ENCODE results near the gene PALD1.

Gene PALD1

DNA sequence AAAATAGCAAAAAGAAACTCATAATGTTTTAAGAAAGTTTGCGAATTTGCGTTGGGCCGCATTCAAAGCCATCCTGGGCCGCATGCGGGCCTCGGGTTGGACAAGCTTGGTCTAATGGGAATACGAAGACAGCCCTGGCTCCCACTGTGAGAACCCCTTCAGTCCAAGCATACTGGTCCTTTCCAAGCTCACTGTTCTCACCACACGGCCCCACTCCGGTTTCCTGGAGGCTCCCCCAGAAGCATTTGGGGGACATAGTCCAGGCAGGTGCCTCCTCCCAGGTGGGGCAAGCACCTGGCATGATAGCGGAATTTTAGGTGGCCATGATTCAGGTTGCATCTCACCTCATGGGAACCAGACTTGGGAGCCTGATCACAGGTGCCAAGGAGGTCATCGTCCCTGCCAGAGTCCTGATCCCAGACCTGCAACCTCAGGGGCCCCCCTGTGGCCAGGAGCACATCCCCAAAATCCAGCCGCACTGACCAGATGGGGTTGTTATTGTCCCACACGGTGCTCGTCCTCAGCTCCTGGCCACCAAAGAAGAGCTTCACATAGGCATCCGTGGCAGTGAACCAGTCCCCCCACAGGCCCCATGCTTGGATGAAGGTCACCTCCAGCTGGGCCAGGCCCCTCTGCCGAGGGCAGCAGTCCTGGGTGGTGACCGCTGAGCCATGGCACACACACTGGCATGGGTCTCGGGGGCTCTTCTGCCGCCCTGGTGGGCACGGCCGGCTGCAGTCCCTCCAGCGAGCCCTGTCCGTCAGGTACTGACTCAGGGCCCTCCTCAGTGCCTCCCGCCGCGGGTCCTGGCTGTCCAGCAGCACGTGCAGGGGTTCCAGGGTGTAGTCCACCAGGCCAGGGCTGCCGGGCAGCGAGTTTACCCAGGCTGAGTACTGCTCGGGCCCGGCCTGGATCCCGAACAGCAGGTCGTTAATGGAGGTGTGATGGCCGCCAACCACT lies 119.6 kb downstream of the PALD1 start:
- no peak overlapping the region for H3K4me3 ChIP-seq
- peaks cover 0 to 5% (median 0%) of the 10 kb centered on the region in 11 experiments; a peak in 1 of 22 replicates for H4K20me1 ChIP-seq
- no peak overlapping the region for H3K27ac ChIP-seq
- TF ChIP-seq Cebpa-rat (IDR thresholded peaks at IDR 0.05) = no peak
- no peaks in the 10 kb centered on the region for H3K36me3 ChIP-seq
- H3K9ac ChIP-seq = no peak overlapping the region
- H3K4me1 ChIP-seq = peaks cover 12 to 47% (median 34%) of the 10 kb centered on the region in 10 experiments; a peak in 19 of 20 replicates
- peak overlapping the region in 7 of 11 experiments; percentile 17 to 62 (median 57); a peak in 13 of 22 replicates for H3K4me2 ChIP-seq
- no peaks in the 10 kb centered on the region for H3K9me3 ChIP-seq (replicated peaks in 1 of 11)
- no peaks in the 10 kb centered on the region for H3K27me3 ChIP-seq

DNA sequence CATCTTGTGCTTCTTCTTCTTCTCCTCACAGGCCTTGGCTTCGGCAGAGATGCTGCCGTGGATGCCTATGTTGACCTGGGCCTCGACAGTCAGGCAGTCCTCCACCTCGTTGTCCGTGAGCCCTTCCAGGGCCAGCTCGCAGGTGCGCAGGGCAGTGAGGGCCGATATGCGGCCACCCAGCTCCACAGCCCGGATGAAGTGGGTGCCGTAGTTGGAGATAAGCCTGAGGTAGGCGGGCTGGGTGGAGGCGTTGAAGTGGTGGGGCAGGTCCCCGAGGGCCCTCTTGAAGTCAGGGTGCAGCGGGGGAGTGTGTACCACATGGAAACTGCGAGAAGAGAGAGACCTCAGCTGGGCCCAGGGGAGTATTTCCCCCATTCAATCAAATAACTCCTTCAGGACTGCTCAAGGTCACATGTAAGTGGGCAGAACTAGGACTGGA lies 120.3 kb downstream of the PALD1 start:
- Histone ChIP-seq H3K9me3 (replicated peaks in 1 of 11) (no peaks in the 10 kb centered on the region), H3K4me3 (no peak overlapping the region), H3K9ac (peak overlapping the region in 2 of 11 experiments; percentile 23 to 37; a peak in 3 of 22 replicates), H3K27ac (no peak overlapping the region), H3K36me3 (no peaks in the 10 kb centered on the region), H3K4me1 (peaks cover 11 to 45% (median 35%) of the 10 kb centered on the region in 10 experiments; a peak in 18 of 20 replicates), H3K4me2 (peak overlapping the region in 7 of 11 experiments; percentile 17 to 62 (median 57); a peak in 13 of 22 replicates), H3K27me3 (no peaks in the 10 kb centered on the region), H4K20me1 (peaks cover 0 to 4% (median 0%) of the 10 kb centered on the region in 11 experiments; a peak in 1 of 22 replicates)
- no peak for TF ChIP-seq Cebpa-rat (IDR thresholded peaks at IDR 0.05)

DNA sequence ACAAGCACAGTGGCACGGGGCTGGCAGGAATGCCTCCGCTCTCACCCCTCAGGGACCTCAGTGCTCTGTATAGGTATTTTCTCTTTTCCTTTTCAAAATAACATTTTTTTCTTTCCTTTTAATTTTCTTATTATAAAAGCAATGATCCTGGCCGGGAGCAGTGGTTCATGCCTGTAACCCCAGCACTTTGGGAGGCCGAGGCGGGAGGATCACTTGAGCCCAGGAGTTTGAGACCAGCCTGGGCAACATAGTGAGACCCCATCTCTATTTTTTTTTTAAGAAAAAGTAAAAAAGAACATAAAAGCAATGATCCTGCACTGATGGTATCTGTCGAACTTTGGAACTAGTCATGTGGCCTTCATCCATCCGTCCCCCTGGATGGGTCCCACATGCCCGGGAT lies 120.8 kb downstream of the PALD1 start:
- peak overlapping the region in 2 of 11 experiments; percentile 23 to 37; a peak in 3 of 22 replicates for H3K9ac ChIP-seq
- peak overlapping the region in 7 of 11 experiments; percentile 17 to 62 (median 57); a peak in 13 of 22 replicates for H3K4me2 ChIP-seq
- H3K4me1 ChIP-seq = peaks cover 11 to 41% (median 34%) of the 10 kb centered on the region in 10 experiments; a peak in 18 of 20 replicates

DNA sequence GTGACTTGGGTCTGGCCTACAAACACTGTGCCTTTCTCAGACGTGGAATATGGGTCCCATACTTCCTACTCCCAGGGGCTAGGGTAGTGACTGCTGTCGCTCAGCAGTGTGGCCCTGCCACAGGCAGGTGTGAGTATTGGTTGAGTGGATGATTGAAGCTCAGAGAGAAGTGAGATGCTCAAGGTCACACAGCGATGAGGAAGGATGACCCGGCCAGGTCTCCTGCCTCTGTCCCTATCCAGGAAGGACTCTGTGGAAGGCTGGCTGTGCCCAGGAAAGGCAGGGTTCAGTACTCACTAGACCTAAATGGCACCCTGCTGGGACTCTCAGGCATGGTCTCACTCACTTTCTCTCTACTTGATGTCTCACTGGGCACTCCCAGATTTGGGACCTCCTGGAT lies 121.2 kb downstream of the PALD1 start:
- Histone ChIP-seq H3K4me1 (peaks cover 12 to 41% (median 33%) of the 10 kb centered on the region in 10 experiments; a peak in 19 of 20 replicates), H3K36me3 (no peaks in the 10 kb centered on the region), H3K9me3 (replicated peaks in 1 of 11) (no peaks in the 10 kb centered on the region), H3K9ac (no peak overlapping the region), H3K27ac (no peak overlapping the region), H4K20me1 (no peaks in the 10 kb centered on the region), H3K4me3 (no peak overlapping the region), H3K4me2 (no peak overlapping the region), H3K27me3 (no peaks in the 10 kb centered on the region)
- TF ChIP-seq Cebpa-rat (IDR thresholded peaks at IDR 0.05) = no peak

More for the DNA sequence above, 120.8 kb downstream of the PALD1 start:
- Histone ChIP-seq H3K9me3 (replicated peaks in 1 of 11) (no peaks in the 10 kb centered on the region), H4K20me1 (no peaks in the 10 kb centered on the region), H3K27me3 (no peaks in the 10 kb centered on the region), H3K27ac (no peak overlapping the region), H3K36me3 (no peaks in the 10 kb centered on the region), H3K4me3 (no peak overlapping the region)
- TF ChIP-seq Cebpa-rat (IDR thresholded peaks at IDR 0.05) = no peak

DNA sequence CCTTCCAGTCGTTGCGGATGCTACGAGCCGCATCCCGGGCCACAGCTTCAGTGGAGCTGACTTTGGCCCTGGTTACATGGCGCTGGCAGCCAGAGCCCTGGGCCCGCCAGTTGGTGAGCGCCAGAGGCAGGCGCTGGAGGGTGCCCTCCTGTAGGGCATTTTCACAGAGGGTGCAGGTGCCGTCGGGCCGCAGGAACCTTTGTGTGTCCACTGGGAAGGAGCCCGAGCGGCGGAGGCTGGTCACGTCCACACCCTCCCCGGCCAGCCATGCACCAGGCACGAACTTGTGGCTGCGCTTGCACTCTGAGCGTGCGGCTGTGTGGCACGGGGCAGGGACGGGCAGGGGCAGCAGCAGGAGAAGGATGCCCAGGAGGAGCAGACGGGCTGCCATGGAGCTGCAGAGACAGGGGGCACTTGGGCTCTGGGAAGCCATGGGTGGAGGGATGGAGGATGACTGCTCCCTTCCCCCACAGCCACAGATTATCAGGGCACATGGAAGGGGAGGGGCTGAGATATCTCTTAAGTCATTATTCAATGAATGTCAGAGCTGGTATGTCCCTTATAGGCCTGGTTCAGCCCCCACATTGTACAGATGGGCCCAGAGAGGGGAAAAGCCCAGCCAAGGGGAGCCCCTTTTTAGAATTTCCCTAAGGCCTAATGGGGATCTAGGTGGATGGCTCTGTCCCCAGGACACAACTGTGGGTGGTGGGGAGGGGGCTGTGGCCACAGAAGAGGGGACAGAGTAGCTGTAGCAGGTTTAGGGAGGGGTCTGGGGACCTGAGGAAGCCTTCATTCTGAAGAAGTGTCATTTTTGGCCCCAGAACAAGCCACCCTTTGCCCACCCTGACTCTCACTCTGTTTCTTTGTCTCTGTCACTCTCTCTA lies 122.2 kb downstream of the PALD1 start:
- Histone ChIP-seq H3K4me3 (no peak overlapping the region), H3K4me1 (peaks cover 12 to 41% (median 31%) of the 10 kb centered on the region in 10 experiments), H3K4me2 (no peak overlapping the region), H3K9me3 (replicated peaks in 1 of 11) (no peaks in the 10 kb centered on the region), H3K27ac (no peak overlapping the region), H3K27me3 (no peaks in the 10 kb centered on the region), H3K36me3 (no peaks in the 10 kb centered on the region), H4K20me1 (no peaks in the 10 kb centered on the region), H3K9ac (no peak overlapping the region)
- TF ChIP-seq Cebpa-rat (IDR thresholded peaks at IDR 0.05) = no peak

DNA sequence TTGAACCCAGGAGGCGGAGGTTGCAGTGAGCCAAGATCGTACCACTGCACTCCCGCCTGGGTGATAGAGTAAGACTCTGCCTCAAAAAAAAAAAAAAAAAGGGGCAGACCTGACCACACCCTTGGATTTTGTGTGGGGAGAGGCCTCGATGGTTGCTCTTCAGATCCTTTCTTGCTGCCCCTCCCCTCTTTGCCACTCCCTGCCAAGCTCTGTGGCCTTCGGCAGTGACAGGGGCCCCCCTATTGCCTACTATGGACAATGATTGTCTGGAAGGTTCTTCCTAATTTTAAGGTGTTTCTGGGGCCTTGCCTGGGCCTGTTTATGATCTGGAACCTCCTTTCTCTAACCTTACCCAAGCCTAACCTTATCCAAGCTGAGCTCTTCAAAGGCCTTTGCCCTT lies 123.2 kb downstream of the PALD1 start:
- Histone ChIP-seq H4K20me1 (no peaks in the 10 kb centered on the region), H3K4me3 (no peak overlapping the region), H3K9ac (no peak overlapping the region), H3K9me3 (replicated peaks in 1 of 11) (no peaks in the 10 kb centered on the region), H3K27ac (peak overlapping the region in 2 of 11 experiments; percentile 19 to 48; a peak in 2 of 22 replicates), H3K4me2 (peak overlapping the region in 9 of 11 experiments; percentile 57 to 82 (median 71); a peak in 15 of 22 replicates), H3K27me3 (no peaks in the 10 kb centered on the region), H3K4me1 (peaks cover 12 to 38% (median 30%) of the 10 kb centered on the region in 10 experiments), H3K36me3 (no peaks in the 10 kb centered on the region)
- no peak for TF ChIP-seq Cebpa-rat (IDR thresholded peaks at IDR 0.05)

DNA sequence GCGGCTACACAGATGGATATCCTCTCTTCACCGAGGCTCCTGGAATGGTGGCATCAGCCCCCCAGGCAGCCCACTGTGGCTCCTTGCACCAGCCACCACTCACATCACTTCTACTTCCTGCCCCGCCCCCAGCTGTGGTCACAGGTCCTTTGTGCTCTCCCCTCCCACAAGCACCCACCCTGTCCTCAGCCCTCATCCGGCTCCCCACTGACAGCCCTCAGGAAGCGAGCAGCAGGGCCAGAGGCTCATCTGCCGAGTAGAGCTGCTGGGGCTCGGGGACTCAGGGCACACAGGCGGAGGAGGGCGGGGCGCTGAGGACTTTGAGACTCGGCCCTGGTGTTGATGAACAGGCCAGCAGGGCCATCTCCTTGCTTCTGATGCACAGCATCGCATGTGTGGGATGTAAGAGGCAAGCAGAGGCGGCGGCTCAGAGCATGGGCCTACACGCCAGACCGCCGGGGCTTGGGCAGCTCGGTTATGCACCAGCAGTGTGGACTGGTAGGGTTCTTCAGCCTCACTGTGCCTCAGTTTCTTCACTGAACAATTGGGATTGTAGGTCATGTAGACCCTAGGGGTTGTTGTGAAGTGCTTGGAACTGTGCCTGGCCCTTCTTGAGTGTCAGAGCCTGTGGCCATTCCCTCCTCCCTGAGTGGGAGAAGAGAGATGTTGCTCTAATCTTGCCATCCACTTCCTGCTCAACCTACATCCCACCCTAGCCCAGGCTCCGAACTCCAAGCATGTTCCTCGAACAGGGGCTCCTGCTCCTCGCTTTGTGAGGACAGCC lies 124.3 kb downstream of the PALD1 start, which contains the start of gene PRF1:
TSS of gene PRF1 (minus strand) at position 77 of the 784 bp plus-strand sequence. CDS start 1,839 bp downstream, outside the sequence.
- H3K27ac ChIP-seq = peak within 1 kb of the TSS in 6 of 11 experiments; percentile 20 to 54 (median 32); a peak in 7 of 22 replicates
- H3K4me1 ChIP-seq = peaks cover 12 to 38% (median 30%) of the 10 kb centered on the region in 10 experiments
- no peak for TF ChIP-seq Cebpa-rat (IDR thresholded peaks at IDR 0.05)
- no peaks in the 10 kb centered on the region for H3K36me3 ChIP-seq
- no peak within 1 kb of the TSS for H3K4me3 ChIP-seq
- peak within 1 kb of the TSS; percentile 40 to 82 (median 69); a peak in 21 of 22 replicates for H3K4me2 ChIP-seq
- no peaks in the 10 kb centered on the region for H4K20me1 ChIP-seq
- H3K9ac ChIP-seq = peak within 1 kb of the TSS in 2 of 11 experiments; percentile 10 to 38; a peak in 3 of 22 replicates
- no peaks in the 10 kb centered on the region for H3K27me3 ChIP-seq
- H3K9me3 ChIP-seq (replicated peaks in 1 of 11) = no peaks in the 10 kb centered on the region

DNA sequence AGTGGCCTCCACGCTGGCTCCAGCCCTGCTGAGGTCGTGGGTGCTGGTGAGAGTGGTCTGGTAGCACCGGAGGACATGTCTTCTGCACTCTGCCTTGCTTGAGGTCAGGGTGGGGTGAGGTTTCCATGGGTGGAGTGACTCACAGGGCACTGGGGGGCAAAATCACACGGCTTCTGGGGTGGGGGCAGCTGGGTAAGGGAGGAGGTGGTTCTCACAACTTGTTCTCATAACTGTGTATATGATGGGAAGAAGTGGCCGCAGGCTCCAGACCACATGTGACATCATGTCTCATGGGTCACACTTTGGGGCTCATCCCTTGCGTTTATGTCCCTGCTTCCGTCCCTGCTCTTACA lies 124.9 kb downstream of the PALD1 start:
- H3K4me1 ChIP-seq = peaks cover 12 to 36% (median 28%) of the 10 kb centered on the region in 10 experiments
- no peaks in the 10 kb centered on the region for H4K20me1 ChIP-seq
- no peaks in the 10 kb centered on the region for H3K27me3 ChIP-seq
- TF ChIP-seq Cebpa-rat (IDR thresholded peaks at IDR 0.05) = no peak
- H3K9me3 ChIP-seq (replicated peaks in 1 of 11) = no peaks in the 10 kb centered on the region
- H3K4me3 ChIP-seq = no peak overlapping the region
- H3K4me2 ChIP-seq = peak overlapping the region; percentile 40 to 82 (median 69); a peak in 19 of 22 replicates
- H3K9ac ChIP-seq = no peak overlapping the region
- H3K27ac ChIP-seq = peak overlapping the region in 5 of 11 experiments; percentile 22 to 54 (median 36); a peak in 4 of 22 replicates
- no peaks in the 10 kb centered on the region for H3K36me3 ChIP-seq
